ENCODE data around the gene NLRP1.

GRCh38 chr17:5585287-5585794 is 1.0 kb upstream of the NLRP1 start:
- TF ChIP-seq CTCF (IDR thresholded peaks at IDR 0.05) (no peak), EZH2 (IDR thresholded peaks at IDR 0.05) (no peak)

All from neural progenitor cell (in vitro differentiated cells).